GM12878 (cell line): ENCODE results near the gene CNTNAP2.

ENCODE experiments used
- CHD4 ChIP-seq: fragments of 200-600 bp; sonication (generic); IDR thresholded peaks from 2 replicates; pipeline ENCODE4 v1.6.1; 2016; ENCODE audit warnings: mild to moderate bottlenecking
- CTCF ChIP-seq, 3 experiments: IDR thresholded peaks in 2 of 3; conservative IDR thresholded peaks in 1 of 3; 2 replicates each; pipeline ENCODE4 v1.5.1; 2011; ENCODE audit warnings: low read depth in 3 of 3, low read length in 3 of 3, mild to moderate bottlenecking in 3 of 3, control low read depth in 2 of 3, moderate library complexity in 2 of 3, inconsistent platforms in 1 of 3, mixed read lengths in 1 of 3; ENCODE audit not compliant: control insufficient read depth in 2 of 3, insufficient read depth in 1 of 3; ENCODE audit errors: extremely low read depth in 1 of 3
- EZH2 ChIP-seq: IDR thresholded peaks from 2 replicates; pipeline ENCODE4 v1.6.1; 2012; ENCODE audit warnings: low read depth, mild to moderate bottlenecking, control low read depth, inconsistent platforms, low read length, borderline replicate concordance; ENCODE audit not compliant: control insufficient read depth
- JUND ChIP-seq: IDR thresholded peaks from 2 replicates; pipeline ENCODE4 v1.6.1; 2012; ENCODE audit warnings: low read depth, mild to moderate bottlenecking, low read length, improper control_type of control experiment, moderate library complexity
- KAT2A ChIP-seq: conservative IDR thresholded peaks from 2 replicates; pipeline ENCODE4 v1.6.1; 2011; ENCODE audit warnings: low read depth, low read length; ENCODE audit not compliant: control insufficient read depth
- NBN ChIP-seq: fragments of 450-650 bp; IDR thresholded peaks from 2 replicates; pipeline ENCODE4 v1.6.1; 2016
- PBX3 ChIP-seq: IDR thresholded peaks from 2 replicates; pipeline ENCODE4 v1.6.1; 2011; ENCODE audit warnings: mild to moderate bottlenecking, low read depth, low read length, moderate library complexity; ENCODE audit not compliant: insufficient replicate concordance
- POU2F2 ChIP-seq: IDR thresholded peaks from 3 replicates; pipeline ENCODE4 v1.6.1; 2011; ENCODE audit warnings: low read depth, mild to moderate bottlenecking, low read length, borderline replicate concordance
- RAD21 ChIP-seq: IDR thresholded peaks from 2 replicates; pipeline ENCODE4 v1.6.1; 2011; ENCODE audit warnings: mild to moderate bottlenecking, low read depth, low read length, moderate library complexity; ENCODE audit not compliant: insufficient read depth
- RFX5 ChIP-seq: IDR thresholded peaks from 2 replicates; pipeline ENCODE4 v1.6.1; 2011; ENCODE audit warnings: low read depth, low read length, improper control_type of control experiment
- TBL1XR1 ChIP-seq: IDR thresholded peaks from 2 replicates; pipeline ENCODE4 v1.6.1; 2012; ENCODE audit warnings: low read depth, low read length, improper control_type of control experiment
- USF1 ChIP-seq: IDR thresholded peaks from 2 replicates; pipeline ENCODE4 v1.6.1; 2011; ENCODE audit warnings: borderline replicate concordance, low read depth, mild to moderate bottlenecking, moderate library complexity, mixed read lengths, low read length; ENCODE audit not compliant: insufficient read depth; ENCODE audit errors: extremely low read length

GRCh38 chr7:146129296-146129695 lies 12.7 kb downstream of the CNTNAP2 start:
- TF ChIP-seq TBL1XR1, result no peak
- TF ChIP-seq EZH2, result no peak
- TF ChIP-seq CHD4, result no peak
- no peak for TF ChIP-seq RAD21
- TF ChIP-seq POU2F2, result no peak
- TF ChIP-seq JUND, result no peak
- TF ChIP-seq KAT2A, result no peak
- no peak for TF ChIP-seq USF1
- no peak for TF ChIP-seq NBN
- no peak for TF ChIP-seq PBX3
- TF ChIP-seq CTCF (IDR thresholded peaks at IDR 0.05 in 2 of 3, conservative IDR thresholded peaks at IDR 0.05 in 1 of 3; ENCODE audit: control insufficient read depth in 2 of 3, extremely low read depth in 1 of 3, insufficient read depth in 1 of 3, low read depth in 3 of 3, low read length in 3 of 3), result no peak
- TF ChIP-seq RFX5, result no peak
